Astrocyte of the spinal cord (primary cell): ENCODE measurements around the gene STAC.
"Not testable (repeated sequence)": the region's sequence is repeated elsewhere in the genome, so short reads cannot be mapped to it uniquely, and the experiment has no call there.

Experiments used
- DNase-seq: peaks from one replicate; pipeline ENCODE4 v3.0.0; 2011; ENCODE audit warnings: low read depth, low spot score
- H3K4me3 ChIP-seq: 2 replicates; pipeline ENCODE4 v1.5.1; 2011; ENCODE audit warnings: low read depth, mild to moderate bottlenecking, low read length, moderate library complexity
- CTCF ChIP-seq: IDR thresholded peaks from 2 replicates; pipeline ENCODE4 v1.5.1; 2012; ENCODE audit warnings: low read depth, mild to moderate bottlenecking, low read length, inconsistent platforms
- in situ Hi-C: cut with HindIII; loops from 2 replicates; pipeline ENCODE4 v1.10.0; 2017; ENCODE audit warnings: low sequenced_read_pairs

Gene STAC

GRCh38 chr3:36496684-36497633, 116.7 kb downstream of the STAC start:
- DNase-seq = peak; percentile 70
- in situ Hi-C loops = no loop called here
- no peak for TF ChIP-seq CTCF

GRCh38 chr3:36500053-36500452, 119.7 kb downstream of the STAC start:
- in situ Hi-C loops, DNase-seq, H3K4me3 ChIP-seq: not testable (repeated sequence)

More at GRCh38 chr3:36496684-36497633, 116.7 kb downstream of the STAC start:
- no peak overlapping the region for H3K4me3 ChIP-seq

- no peak for TF ChIP-seq CTCF
- H3K4me3 ChIP-seq = no peak overlapping the region
- no peak for DNase-seq
- in situ Hi-C loops = no loop called here
Observed at GRCh38 chr3:36501616-36502015, 121.3 kb downstream of the STAC start.

- in situ Hi-C loops = no loop called here
- no peak overlapping the region for H3K4me3 ChIP-seq
- no peak for DNase-seq
- no peak for TF ChIP-seq CTCF
Observed at GRCh38 chr3:36505393-36505792, 125.1 kb downstream of the STAC start.

- no peak overlapping the region for H3K4me3 ChIP-seq
- DNase-seq = no peak
- in situ Hi-C loops = no loop called here
- TF ChIP-seq CTCF = no peak
Observed at GRCh38 chr3:36511791-36512486, 131.6 kb downstream of the STAC start.

GRCh38 chr3:36512555-36512954, 132.3 kb downstream of the STAC start:
- H3K4me3 ChIP-seq = no peak overlapping the region
- TF ChIP-seq CTCF = no peak
- in situ Hi-C loops = no loop called here
- DNase-seq = no peak

- no peak overlapping the region for H3K4me3 ChIP-seq
- TF ChIP-seq CTCF = no peak
- in situ Hi-C loops = no loop called here
- DNase-seq = peak; percentile 14
Observed at GRCh38 chr3:36514171-36514570, 133.9 kb downstream of the STAC start.
